ENCODE results near the gene JUNB.
"Not testable (repeated sequence)": the region's sequence is repeated elsewhere in the genome, so short reads cannot be mapped to it uniquely, and the experiment has no call there.

JUNB gene

DNA sequence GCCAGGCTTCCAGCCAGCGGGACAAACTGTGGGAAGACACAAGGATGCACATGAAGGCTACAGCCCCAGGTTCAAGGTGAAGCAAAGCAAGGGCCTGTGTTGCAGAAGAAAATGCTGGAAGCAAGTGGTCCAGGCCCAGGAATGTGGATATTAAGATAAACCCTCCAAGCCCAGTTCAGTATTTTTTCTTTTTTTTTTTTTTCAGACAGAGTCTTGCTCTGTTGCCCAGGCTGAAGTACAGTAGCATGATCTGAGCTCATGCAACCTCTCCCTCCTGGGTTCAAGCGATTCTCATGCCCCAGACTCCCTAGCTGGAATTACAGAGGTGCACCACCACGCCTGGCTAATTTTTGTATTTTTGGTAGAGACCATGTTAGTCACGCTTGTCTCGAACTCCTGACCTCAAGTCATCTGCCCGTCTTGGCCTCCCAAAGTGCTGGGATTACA lies 5.9 kb downstream of the JUNB start:
- Mint-ChIP-seq H3K4me3 (no peak overlapping the region), H3K4me1 (ENCODE audit: low read depth in 2 of 2) (peaks cover 25 to 31% of the 10 kb centered on the region in 2 donors), H3K9me3 (no peaks in the 10 kb centered on the region), H3K36me3 (ENCODE audit: insufficient read depth) (peaks cover 70% of the 10 kb centered on the region), H3K27ac (no peak overlapping the region), H3K27me3 (no peaks in the 10 kb centered on the region)
- DNase-seq (no peak), ATAC-seq (replicated peaks) (no peak)

DNA sequence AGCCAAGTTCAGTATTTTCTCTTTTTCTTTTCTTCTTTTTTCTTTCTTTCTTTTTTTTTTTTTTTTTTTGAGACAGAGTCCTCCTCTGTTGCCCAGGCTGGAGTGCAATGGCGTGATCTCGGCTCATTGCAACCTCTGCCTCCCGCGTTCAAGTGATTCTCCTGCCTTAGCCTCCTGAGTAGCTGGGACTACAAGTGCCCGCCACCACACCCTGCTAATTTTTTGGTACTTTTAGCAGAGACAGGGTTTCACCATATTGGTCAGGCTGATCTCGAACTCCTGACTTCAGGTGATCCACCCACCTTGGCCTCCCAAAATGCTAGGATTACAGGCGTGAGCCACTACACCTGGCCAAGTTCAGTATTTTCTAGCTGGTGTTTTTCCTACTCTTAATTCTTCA lies 6.3 kb downstream of the JUNB start:
- H3K27me3 Mint-ChIP-seq; DNase-seq; H3K4me3 Mint-ChIP-seq; ATAC-seq (replicated peaks); H3K9me3 Mint-ChIP-seq: not testable (repeated sequence)
- Mint-ChIP-seq H3K4me1 (ENCODE audit: low read depth in 2 of 2) (peaks cover 29 to 35% of the 10 kb centered on the region in 2 donors), H3K27ac (peak overlapping the region in 1 of 2 donors; percentile 44), H3K36me3 (ENCODE audit: insufficient read depth) (peaks cover 65% of the 10 kb centered on the region)

DNA sequence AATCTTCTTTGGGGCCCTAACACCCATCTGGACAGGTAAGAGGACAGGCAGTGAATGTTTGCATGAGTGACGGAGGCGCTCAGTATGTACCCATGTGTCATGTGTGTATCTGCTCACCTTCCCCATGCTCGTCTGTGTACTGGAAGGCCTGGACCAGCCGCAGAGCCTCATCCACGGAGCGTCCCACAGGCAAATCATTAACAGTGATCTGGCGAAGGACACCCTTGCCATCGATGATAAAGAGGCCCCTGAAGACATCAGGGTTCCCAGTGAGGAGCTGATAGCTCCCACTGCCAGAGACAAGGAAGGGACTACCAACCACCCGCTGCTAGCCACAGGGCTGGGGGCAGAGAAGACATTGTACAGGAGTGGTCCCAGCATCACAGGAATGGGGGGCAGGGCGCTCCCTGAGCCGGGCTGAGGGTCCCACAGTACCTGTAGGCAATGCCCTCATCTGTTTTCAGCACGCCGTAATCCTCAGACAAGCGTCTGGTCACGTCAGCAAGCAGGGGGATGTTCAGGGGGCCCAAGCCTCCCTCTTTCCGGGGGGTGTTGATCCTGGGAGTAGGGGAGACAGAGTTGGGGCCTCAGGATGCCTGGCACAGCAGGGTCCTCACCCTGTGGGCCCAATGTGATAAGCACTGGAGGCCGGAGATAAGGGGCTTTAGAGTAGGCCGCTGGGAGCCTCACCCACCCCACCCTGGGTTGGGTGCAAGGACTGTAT lies 8.6 kb downstream of the JUNB start:
- Mint-ChIP-seq H3K4me3 (peak overlapping the region; percentile 83 to 85), H3K27ac (no peak overlapping the region), H3K9me3 (no peaks in the 10 kb centered on the region), H3K4me1 (ENCODE audit: low read depth in 2 of 2) (peaks cover 23 to 28% of the 10 kb centered on the region in 2 donors), H3K36me3 (ENCODE audit: insufficient read depth) (peaks cover 44% of the 10 kb centered on the region), H3K27me3 (no peaks in the 10 kb centered on the region)
- ATAC-seq (replicated peaks) (no peak), DNase-seq (no peak)

DNA sequence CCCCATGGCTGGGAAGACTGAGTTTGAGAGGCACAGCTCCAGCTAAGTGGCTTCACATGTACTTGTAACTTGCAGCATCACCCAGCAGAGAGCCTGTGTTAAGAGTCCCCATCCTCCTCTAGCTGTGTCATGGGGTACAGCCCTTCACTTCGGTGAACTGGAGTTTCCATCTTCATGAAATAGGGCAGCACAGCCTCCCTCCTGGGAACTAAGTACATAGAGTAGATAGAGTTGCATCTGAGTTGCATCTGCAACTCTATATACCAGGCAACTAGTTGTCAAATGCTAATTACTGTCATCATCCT lies 9.1 kb downstream of the JUNB start:
- no peaks in the 10 kb centered on the region for H3K9me3 Mint-ChIP-seq
- peak overlapping the region in 1 of 2 donors; percentile 75 for H3K27ac Mint-ChIP-seq
- H3K4me3 Mint-ChIP-seq, result peak overlapping the region; percentile 83 to 85
- H3K27me3 Mint-ChIP-seq, result no peaks in the 10 kb centered on the region
- H3K36me3 Mint-ChIP-seq (ENCODE audit: insufficient read depth), result peaks cover 41% of the 10 kb centered on the region
- no peak for ATAC-seq (replicated peaks)
- H3K4me1 Mint-ChIP-seq (ENCODE audit: low read depth in 2 of 2), result peaks cover 23 to 28% of the 10 kb centered on the region in 2 donors
- DNase-seq, result no peak

DNA sequence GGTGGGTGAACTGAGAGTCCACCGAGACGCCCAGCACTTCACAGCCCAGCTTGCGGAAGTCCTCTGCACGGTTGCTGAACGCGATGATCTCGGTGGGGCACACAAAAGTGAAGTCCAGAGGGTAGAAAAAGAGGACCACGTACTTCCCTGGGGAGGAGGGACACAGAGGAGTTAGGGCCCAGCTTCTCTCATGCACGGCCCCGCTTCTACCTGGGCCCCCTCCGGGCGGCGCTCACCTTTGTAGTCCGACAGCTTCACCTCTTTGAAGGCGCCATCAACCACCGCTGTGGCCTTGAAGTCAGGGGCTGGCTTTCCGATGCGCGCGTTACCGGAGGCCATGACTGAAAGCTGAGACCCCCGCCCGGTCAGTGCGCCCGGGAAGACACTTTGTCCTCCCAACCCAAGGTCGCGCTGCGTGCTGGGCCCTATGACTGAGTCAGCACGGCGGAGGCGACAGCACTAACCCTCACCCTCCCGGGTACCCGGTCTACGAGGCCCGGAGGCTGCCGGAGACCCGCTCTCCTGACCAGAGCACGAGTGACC lies 9.7 kb downstream of the JUNB start:
- peak overlapping the region; percentile 54 to 75 for H3K27ac Mint-ChIP-seq
- ATAC-seq (replicated peaks), result no peak

GRCh38 chr19:12801466-12802266 lies 10.4 kb downstream of the JUNB start, which contains the start of the genes PRDX2 and THSD8:
Gene PRDX2 (minus strand): TSS chr19:12801800. CDS start chr19:12801261, 539 bp downstream.
Gene THSD8 (plus strand): TSS chr19:12802069. CDS start chr19:12802072, 3 bp downstream.
- peaks cover 40% of the 10 kb centered on the region for H3K36me3 Mint-ChIP-seq (ENCODE audit: insufficient read depth)
- H3K27ac Mint-ChIP-seq, result peak within 1 kb of the TSS; percentile 54 to 75
- ATAC-seq (replicated peaks), result peak; percentile 67
- H3K4me1 Mint-ChIP-seq (ENCODE audit: low read depth in 2 of 2), result peaks cover 22 to 26% of the 10 kb centered on the region in 2 donors
- H3K9me3 Mint-ChIP-seq, result no peaks in the 10 kb centered on the region
- peak within 1 kb of the TSS; percentile 83 to 85 for H3K4me3 Mint-ChIP-seq
- peak; percentile 52 to 60 (median 58) for DNase-seq
- H3K27me3 Mint-ChIP-seq, result no peaks in the 10 kb centered on the region

More for the DNA sequence above, 9.7 kb downstream of the JUNB start:
- H3K27me3 Mint-ChIP-seq, result no peaks in the 10 kb centered on the region
- peaks cover 21 to 26% of the 10 kb centered on the region in 2 donors for H3K4me1 Mint-ChIP-seq (ENCODE audit: low read depth in 2 of 2)
- H3K36me3 Mint-ChIP-seq (ENCODE audit: insufficient read depth), result peaks cover 44% of the 10 kb centered on the region
- no peaks in the 10 kb centered on the region for H3K9me3 Mint-ChIP-seq
- DNase-seq, result no peak
- H3K4me3 Mint-ChIP-seq, result peak overlapping the region; percentile 83 to 85

DNA sequence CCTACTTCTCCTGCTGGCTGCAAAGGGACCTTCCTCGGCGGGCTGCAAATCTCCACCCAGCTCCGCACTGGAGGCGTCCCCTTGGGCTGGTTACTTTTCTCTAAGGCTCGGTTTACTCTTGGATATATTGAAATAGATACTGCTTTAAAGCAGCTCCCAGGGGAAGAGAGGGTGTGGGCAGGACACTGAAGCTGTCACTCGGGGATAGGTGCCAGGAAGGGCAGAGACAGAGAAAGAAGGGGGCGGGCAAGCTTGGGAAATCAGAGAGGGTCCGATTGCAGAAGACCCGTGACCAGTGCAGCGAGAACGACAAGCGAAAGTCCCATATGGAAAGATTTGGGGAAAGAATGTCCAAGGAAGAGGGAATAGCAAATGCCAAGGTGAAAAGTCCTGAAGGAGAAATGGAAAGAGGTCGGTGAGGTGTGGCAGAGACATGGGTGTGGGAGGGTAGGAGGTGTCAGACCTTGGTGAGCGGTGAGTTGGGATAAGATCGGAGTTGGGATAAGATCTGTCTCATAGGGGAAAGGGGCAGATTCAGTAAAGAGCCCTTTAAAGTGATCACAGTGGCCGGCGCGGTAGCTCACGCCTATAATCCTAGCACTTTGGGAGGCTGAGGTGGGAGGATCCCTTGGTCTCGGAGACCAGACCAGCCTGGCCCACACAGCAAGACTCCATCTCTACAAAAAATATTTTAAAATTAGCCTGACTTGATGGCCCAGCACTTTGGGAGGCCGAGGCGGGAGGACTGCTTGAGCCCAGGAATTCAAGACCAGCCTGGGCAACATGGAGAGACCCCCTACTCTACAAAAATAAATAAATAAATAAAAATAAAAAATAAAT lies 11.2 kb downstream of the JUNB start:
- Mint-ChIP-seq H3K27ac (no peak overlapping the region), H3K4me3 (peak overlapping the region; percentile 83 to 85), H3K36me3 (ENCODE audit: insufficient read depth) (peaks cover 35% of the 10 kb centered on the region), H3K27me3 (no peaks in the 10 kb centered on the region), H3K4me1 (ENCODE audit: low read depth in 2 of 2) (peaks cover 25 to 32% of the 10 kb centered on the region in 2 donors), H3K9me3 (no peaks in the 10 kb centered on the region)
- no peak for DNase-seq
- ATAC-seq (replicated peaks), result no peak

DNA sequence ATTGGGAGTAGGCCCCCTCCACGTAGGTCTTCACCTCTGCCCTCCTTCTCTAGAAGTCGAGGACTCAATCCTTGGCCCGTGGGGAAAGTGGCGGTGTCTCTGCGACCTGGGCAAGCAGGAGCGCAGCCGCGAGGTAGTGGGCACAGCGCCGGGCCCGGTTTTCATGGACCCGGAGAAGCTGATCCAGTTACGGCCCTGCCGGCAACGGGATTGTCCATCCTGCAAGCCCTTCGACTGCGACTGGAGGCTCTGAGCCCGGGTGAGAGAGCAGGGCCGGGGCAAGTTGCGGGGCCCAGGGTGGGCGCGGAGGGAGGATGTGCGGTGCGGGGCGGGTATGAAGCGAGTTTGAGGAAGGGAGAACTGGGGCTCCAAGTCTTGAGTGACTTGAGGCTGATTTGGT lies 12.8 kb downstream of the JUNB start:
- H3K4me3 Mint-ChIP-seq, result peak overlapping the region in 1 of 2 donors; percentile 17
- H3K27ac Mint-ChIP-seq, result no peak overlapping the region
- peaks cover 29 to 33% of the 10 kb centered on the region in 2 donors for H3K4me1 Mint-ChIP-seq (ENCODE audit: low read depth in 2 of 2)
- DNase-seq (no peak), ATAC-seq (replicated peaks) (no peak)
- no peaks in the 10 kb centered on the region for H3K27me3 Mint-ChIP-seq
- H3K9me3 Mint-ChIP-seq, result no peaks in the 10 kb centered on the region
- H3K36me3 Mint-ChIP-seq (ENCODE audit: insufficient read depth), result peaks cover 28% of the 10 kb centered on the region

- DNase-seq (peak; percentile 80 to 84 (median 82)), ATAC-seq (replicated peaks) (peak; percentile 90)
- Mint-ChIP-seq H3K27ac (peak within 1 kb of the TSS; percentile 81 to 95), H3K9me3 (no peaks in the 10 kb centered on the region), H3K4me3 (peak within 1 kb of the TSS; percentile 93 to 97), H3K36me3 (ENCODE audit: insufficient read depth) (peaks cover 18% of the 10 kb centered on the region), H3K27me3 (no peaks in the 10 kb centered on the region), H3K4me1 (ENCODE audit: low read depth in 2 of 2) (peaks cover 23 to 24% of the 10 kb centered on the region in 2 donors)
Observed at GRCh38 chr19:12806242-12807081, 15.2 kb downstream of the JUNB start, which contains the start of gene RNASEH2A. Gene RNASEH2A (plus strand): TSS chr19:12806584. CDS start chr19:12806674, 90 bp downstream.

DNA sequence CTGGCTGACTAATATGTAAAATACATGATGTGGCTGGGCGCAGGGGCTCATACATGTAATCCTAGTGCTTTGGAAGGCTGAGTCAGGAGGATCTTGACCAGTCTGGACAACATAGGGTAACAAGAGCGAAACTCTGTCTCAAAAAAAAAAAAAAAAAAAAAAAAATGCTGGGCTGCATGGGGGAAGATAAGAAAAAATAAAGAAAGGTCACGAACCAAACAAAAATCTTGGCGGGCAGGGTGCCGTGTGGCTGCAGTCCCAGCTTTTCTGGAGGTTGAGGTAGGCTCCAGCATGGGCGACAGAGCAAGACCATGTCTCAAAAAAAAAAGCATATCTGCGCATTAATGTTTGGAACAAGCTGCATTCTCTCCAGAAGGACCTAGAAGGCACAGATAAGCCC lies 23.8 kb downstream of the JUNB start:
- Mint-ChIP-seq H3K36me3 (ENCODE audit: insufficient read depth) (peaks cover 19% of the 10 kb centered on the region), H3K4me3 (no peak overlapping the region), H3K4me1 (ENCODE audit: low read depth in 2 of 2) (no peaks in the 10 kb centered on the region), H3K9me3 (no peaks in the 10 kb centered on the region), H3K27ac (no peak overlapping the region), H3K27me3 (no peaks in the 10 kb centered on the region)
- no peak for DNase-seq
- no peak for ATAC-seq (replicated peaks)

DNA sequence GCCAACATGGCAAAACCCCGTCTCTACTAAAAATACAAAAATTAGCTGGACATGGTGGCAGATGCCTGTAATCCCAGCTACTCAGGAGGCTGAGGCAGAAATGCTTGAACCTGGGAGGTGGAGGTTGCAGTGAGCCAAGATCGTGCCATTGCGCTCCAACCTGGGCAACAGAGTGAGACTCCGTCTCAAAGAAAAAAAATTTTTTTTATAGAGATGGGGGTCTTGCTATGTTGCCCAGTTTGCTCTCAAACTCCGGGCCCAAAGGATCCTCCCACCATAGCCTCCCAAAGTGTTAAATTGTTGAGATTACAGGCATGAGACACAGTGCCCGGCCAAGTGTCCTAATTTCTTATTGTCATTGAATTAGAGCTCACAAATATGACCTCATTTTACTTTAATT lies 25.9 kb downstream of the JUNB start:
- H3K4me3 Mint-ChIP-seq; DNase-seq; H3K9me3 Mint-ChIP-seq; H3K4me1 Mint-ChIP-seq (ENCODE audit: low read depth in 2 of 2); H3K27ac Mint-ChIP-seq; H3K27me3 Mint-ChIP-seq; ATAC-seq (replicated peaks): not testable (repeated sequence)
- H3K36me3 Mint-ChIP-seq (ENCODE audit: insufficient read depth), result peaks cover 12% of the 10 kb centered on the region

DNA sequence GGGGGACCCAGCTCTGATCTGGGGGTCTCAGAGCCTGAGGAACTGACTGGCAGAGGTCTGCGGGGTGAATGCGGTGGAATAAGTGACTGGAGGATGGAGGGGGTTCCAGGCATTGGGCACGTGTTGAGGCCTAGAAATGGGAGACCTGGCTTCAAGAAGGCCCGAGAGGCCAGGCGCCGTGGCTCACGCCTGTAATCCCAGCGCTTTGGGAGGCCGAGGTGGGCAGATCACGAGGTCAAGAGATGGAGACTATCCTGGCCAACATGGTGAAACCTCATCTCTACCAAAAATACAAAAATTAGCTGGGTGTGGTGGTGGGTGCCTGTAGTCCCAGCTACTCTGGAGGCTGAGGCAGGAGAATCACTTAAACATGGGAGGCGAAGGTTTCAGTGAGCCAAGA lies 26.5 kb downstream of the JUNB start:
- not testable (repeated sequence) for H3K9me3 Mint-ChIP-seq; DNase-seq; H3K4me1 Mint-ChIP-seq (ENCODE audit: low read depth in 2 of 2); H3K36me3 Mint-ChIP-seq (ENCODE audit: insufficient read depth); H3K4me3 Mint-ChIP-seq; ATAC-seq (replicated peaks); H3K27me3 Mint-ChIP-seq
- peak overlapping the region in 1 of 2 donors; percentile 26 for H3K27ac Mint-ChIP-seq

Measured in effector memory CD8-positive, alpha-beta T cell (primary cell).